ENCODE results near the gene AGBL1.

The AGBL1 gene

GRCh38 chr15:87045746-87046145 lies 966.1 kb downstream of the AGBL1 start:
- Histone ChIP-seq H3K4me1 (ENCODE audit: low read depth, poor library complexity, severe bottlenecking) (no peaks in the 10 kb centered on the region), H3K27ac (no peak overlapping the region), H3K4me3 (IDR thresholded peaks at IDR 0.05; ENCODE audit: insufficient read depth, low read depth, low read length) (no peak overlapping the region), H3K9ac (no peak overlapping the region), H3K4me2 (no peak overlapping the region), H3K36me3 (ENCODE audit: insufficient read depth) (no peaks in the 10 kb centered on the region), H2AFZ (ENCODE audit: low read depth) (no peak overlapping the region), H4K20me1 (ENCODE audit: insufficient read depth) (no peaks in the 10 kb centered on the region), H3K79me2 (ENCODE audit: insufficient read depth, low read depth) (no peaks in the 10 kb centered on the region), H3K27me3 (ENCODE audit: insufficient read depth, low read depth) (no peaks in the 10 kb centered on the region)
- no peak for TF ChIP-seq CTCF (conservative IDR thresholded peaks at IDR 0.05; ENCODE audit: low read depth, low read length)

GRCh38 chr15:87047203-87047965 lies 967.7 kb downstream of the AGBL1 start:
- Histone ChIP-seq H3K4me3 (IDR thresholded peaks at IDR 0.05; ENCODE audit: insufficient read depth, low read depth, low read length) (no peak overlapping the region), H3K27ac (no peak overlapping the region), H2AFZ (ENCODE audit: low read depth) (no peak overlapping the region), H3K9ac (no peak overlapping the region), H3K4me2 (no peak overlapping the region), H3K79me2 (ENCODE audit: insufficient read depth, low read depth) (no peaks in the 10 kb centered on the region), H3K27me3 (ENCODE audit: insufficient read depth, low read depth) (no peaks in the 10 kb centered on the region), H3K36me3 (ENCODE audit: insufficient read depth) (no peaks in the 10 kb centered on the region), H3K4me1 (ENCODE audit: low read depth, poor library complexity, severe bottlenecking) (no peaks in the 10 kb centered on the region), H4K20me1 (ENCODE audit: insufficient read depth) (no peaks in the 10 kb centered on the region)
- TF ChIP-seq CTCF (conservative IDR thresholded peaks at IDR 0.05; ENCODE audit: low read depth, low read length): no peak
